OCI-LY1 (cell line): ENCODE measurements around the gene ZNF438.

Experiments
- H2AFZ ChIP-seq: fragments of 200-600 bp; sonication (generic), shearing (Covaris generic); 2 replicates; pipeline ENCODE4 v1.6.0; 2014; ENCODE audit warnings: antibody characterized with exemption, mild to moderate bottlenecking, low read length
- H3F3A ChIP-seq: fragments of 200-600 bp; sonication (generic), shearing (Covaris generic); 2 replicates; pipeline ENCODE4 v1.6.0; 2014; ENCODE audit warnings: mild to moderate bottlenecking, antibody characterized with exemption, low read length, moderate library complexity; ENCODE audit not compliant: insufficient read depth
- H3K27ac ChIP-seq: fragments of 200-600 bp; sonication (generic); 2 replicates; pipeline ENCODE4 v1.5.1; 2014; ENCODE audit warnings: low read length, mixed run types, mild to moderate bottlenecking, low read depth; ENCODE audit not compliant: poor library complexity, severe bottlenecking
- H3K27me3 ChIP-seq: fragments of 200-600 bp; sonication (generic); 2 replicates; pipeline ENCODE4 v1.6.0; 2014; ENCODE audit warnings: antibody characterized with exemption, mild to moderate bottlenecking, low read length, moderate library complexity; ENCODE audit not compliant: insufficient read depth
- H3K36me3 ChIP-seq: fragments of 200-600 bp; sonication (generic); 2 replicates; pipeline ENCODE4 v1.6.1; 2014; ENCODE audit warnings: mild to moderate bottlenecking, antibody characterized with exemption, low read length, moderate library complexity, mixed read lengths; ENCODE audit not compliant: insufficient read depth
- H3K4me1 ChIP-seq: fragments of 200-600 bp; sonication (generic); 2 replicates; pipeline ENCODE4 v1.5.1; 2014; ENCODE audit warnings: mild to moderate bottlenecking, low read length, moderate library complexity; ENCODE audit not compliant: insufficient read depth, severe bottlenecking
- H3K4me2 ChIP-seq: fragments of 200-600 bp; sonication (generic), shearing (Covaris generic); 2 replicates; pipeline ENCODE4 v1.6.1; 2014; ENCODE audit warnings: low read length
- H3K4me3 ChIP-seq: fragments of 200-600 bp; sonication (generic); 2 replicates; pipeline ENCODE4 v1.5.1; 2014; ENCODE audit warnings: low read length, low read depth, mild to moderate bottlenecking, mixed read lengths; ENCODE audit not compliant: poor library complexity, severe bottlenecking
- H3K79me2 ChIP-seq: fragments of 200-600 bp; shearing (Covaris generic); 2 replicates; pipeline ENCODE4 v1.6.1; 2016; ENCODE audit warnings: mixed run types, low read length, mixed read lengths; ENCODE audit not compliant: insufficient read depth
- H3K9ac ChIP-seq: fragments of 200-600 bp; sonication (generic), shearing (Covaris generic); 2 replicates; pipeline ENCODE4 v1.6.1; 2014; ENCODE audit warnings: mild to moderate bottlenecking, low read length, mixed read lengths
- H3K9me2 ChIP-seq: fragments of 200-600 bp; sonication (generic), shearing (Covaris generic); 2 replicates; pipeline ENCODE4 v1.6.1; 2014; ENCODE audit warnings: low read depth, mild to moderate bottlenecking, low read length, mixed read lengths
- H3K9me3 ChIP-seq: fragments of 200-600 bp; shearing (Covaris generic); 2 replicates; pipeline ENCODE4 v1.6.1; 2014; ENCODE audit warnings: low read length, mixed read lengths
- H4K20me1 ChIP-seq: fragments of 200-600 bp; sonication (generic), shearing (Covaris generic); 2 replicates; pipeline ENCODE4 v1.6.0; 2016; ENCODE audit warnings: mild to moderate bottlenecking, low read length; ENCODE audit not compliant: insufficient read depth
- CTCF ChIP-seq: fragments of 200-600 bp; sonication (generic), shearing (Covaris generic); IDR thresholded peaks from 2 replicates; pipeline ENCODE4 v1.5.1; 2017; ENCODE audit warnings: mild to moderate bottlenecking, antibody characterized with exemption, low read length, moderate library complexity, mixed read lengths
- EZH2 ChIP-seq: fragments of 200-600 bp; sonication (generic), shearing (Covaris generic); IDR thresholded peaks from 2 replicates; pipeline ENCODE4 v1.8.0; 2017; ENCODE audit warnings: borderline replicate concordance, mixed run types, mild to moderate bottlenecking, antibody characterized with exemption, low read length, moderate library complexity, mixed read lengths

ZNF438 gene

GRCh38 chr10:30847642-30848041 is 184.0 kb downstream of the ZNF438 start:
- no peak overlapping the region for H2AFZ ChIP-seq
- H3F3A ChIP-seq = no peaks in the 10 kb centered on the region
- H4K20me1 ChIP-seq = no peaks in the 10 kb centered on the region
- peaks cover 7% of the 10 kb centered on the region; the same call in 1 of the 2 replicates for H3K27me3 ChIP-seq
- no peak overlapping the region for H3K9ac ChIP-seq
- no peaks in the 10 kb centered on the region for H3K79me2 ChIP-seq
- TF ChIP-seq CTCF = no peak
- no peak for TF ChIP-seq EZH2
- no peaks in the 10 kb centered on the region for H3K36me3 ChIP-seq
- no peaks in the 10 kb centered on the region for H3K9me2 ChIP-seq
- no peak overlapping the region for H3K4me3 ChIP-seq
- no peak overlapping the region for H3K27ac ChIP-seq
- H3K9me3 ChIP-seq = no peaks in the 10 kb centered on the region
- no peak overlapping the region for H3K4me2 ChIP-seq
- no peaks in the 10 kb centered on the region for H3K4me1 ChIP-seq

GRCh38 chr10:30847199-30847598 is 184.5 kb downstream of the ZNF438 start:
- H3F3A ChIP-seq = no peaks in the 10 kb centered on the region
- TF ChIP-seq CTCF (no peak), EZH2 (no peak)

GRCh38 chr10:30846710-30847109 is 185.0 kb downstream of the ZNF438 start:
- H3K9ac ChIP-seq = no peak overlapping the region
- H3K36me3 ChIP-seq = no peaks in the 10 kb centered on the region
- H3F3A ChIP-seq = no peaks in the 10 kb centered on the region
- no peaks in the 10 kb centered on the region for H3K79me2 ChIP-seq
- no peak overlapping the region for H2AFZ ChIP-seq
- H3K27ac ChIP-seq = no peak overlapping the region
- no peak overlapping the region for H3K4me3 ChIP-seq
- no peaks in the 10 kb centered on the region for H3K4me1 ChIP-seq
- H3K9me3 ChIP-seq = no peaks in the 10 kb centered on the region
- H3K9me2 ChIP-seq = no peaks in the 10 kb centered on the region
- TF ChIP-seq CTCF = no peak
- TF ChIP-seq EZH2 = no peak
- no peak overlapping the region for H3K4me2 ChIP-seq
- H3K27me3 ChIP-seq = peaks cover 7% of the 10 kb centered on the region; the same call in 1 of the 2 replicates
- H4K20me1 ChIP-seq = no peaks in the 10 kb centered on the region

More at GRCh38 chr10:30847199-30847598, 184.5 kb downstream of the ZNF438 start:
- H3K4me2 ChIP-seq = no peak overlapping the region
- no peaks in the 10 kb centered on the region for H3K4me1 ChIP-seq
- no peaks in the 10 kb centered on the region for H3K9me3 ChIP-seq
- H3K27ac ChIP-seq = no peak overlapping the region
- H3K4me3 ChIP-seq = no peak overlapping the region
- no peaks in the 10 kb centered on the region for H4K20me1 ChIP-seq
- H3K27me3 ChIP-seq = peaks cover 7% of the 10 kb centered on the region; the same call in 1 of the 2 replicates
- H3K79me2 ChIP-seq = no peaks in the 10 kb centered on the region
- H3K9me2 ChIP-seq = no peaks in the 10 kb centered on the region
- no peaks in the 10 kb centered on the region for H3K36me3 ChIP-seq
- no peak overlapping the region for H3K9ac ChIP-seq
- no peak overlapping the region for H2AFZ ChIP-seq
